NCI-H2171 treated with DMSO at 0.1 percent for 48 hours (cell line): ENCODE measurements around the gene CFAP43.

Experiments used
- DNase-seq: peaks from one replicate; lab custom pipeline; 2025; lab: John Stamatoyannopoulos, UW

The CFAP43 gene

DNA sequence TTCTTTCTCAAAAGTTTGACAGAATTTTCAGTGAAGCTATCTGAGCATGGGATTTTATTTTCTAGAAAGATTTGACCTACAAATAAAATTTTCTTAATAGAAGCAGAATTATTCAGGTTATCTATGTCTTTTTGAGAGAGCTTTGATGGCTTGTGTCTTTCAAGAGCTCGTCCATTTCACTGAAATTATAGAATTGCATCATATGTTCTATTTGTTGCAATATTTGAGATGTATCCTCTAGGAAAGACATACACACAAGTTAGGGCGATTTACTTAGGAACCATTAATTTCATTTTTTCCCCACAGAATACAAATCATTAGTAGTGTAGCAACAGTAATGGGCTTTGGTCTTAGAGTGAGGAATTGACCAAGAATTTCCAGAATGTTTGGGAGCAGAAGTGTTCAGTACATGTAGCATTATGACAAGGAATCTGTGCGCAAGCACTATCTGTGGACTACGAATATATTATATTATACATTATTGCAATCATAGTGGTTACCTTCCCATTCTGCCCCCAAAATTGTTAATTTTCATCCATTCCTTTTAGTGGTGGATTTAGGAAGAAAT, 133.7 kb downstream of the CFAP43 start:
- DNase-seq, result no peak

DNA sequence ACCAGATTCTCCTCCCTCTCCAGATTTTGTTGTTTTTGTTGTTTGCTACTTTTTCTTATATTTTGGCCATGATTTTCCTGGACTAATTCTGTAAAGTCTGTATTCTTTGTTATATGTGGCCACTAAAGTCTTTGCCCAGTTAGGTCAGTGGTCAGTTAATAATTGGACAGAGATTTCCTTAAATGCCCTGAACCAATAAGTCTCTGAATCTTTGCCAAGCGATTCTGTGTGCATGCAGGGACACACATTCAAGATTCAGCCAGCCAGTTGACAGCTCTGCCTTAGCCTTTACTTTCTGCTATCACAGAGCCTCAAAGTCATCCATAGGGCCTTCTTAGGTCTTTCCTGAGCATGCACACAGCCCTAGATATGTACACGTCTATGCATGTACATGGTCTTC, 135.5 kb downstream of the CFAP43 start:
- no peak for DNase-seq

GRCh38 chr10:104092749-104093148, 139.4 kb downstream of the CFAP43 start:
- DNase-seq, result no peak

GRCh38 chr10:104090611-104091010, 141.6 kb downstream of the CFAP43 start:
- DNase-seq, result no peak

- no peak for DNase-seq
Observed at GRCh38 chr10:104089621-104090020, 142.5 kb downstream of the CFAP43 start.

DNA sequence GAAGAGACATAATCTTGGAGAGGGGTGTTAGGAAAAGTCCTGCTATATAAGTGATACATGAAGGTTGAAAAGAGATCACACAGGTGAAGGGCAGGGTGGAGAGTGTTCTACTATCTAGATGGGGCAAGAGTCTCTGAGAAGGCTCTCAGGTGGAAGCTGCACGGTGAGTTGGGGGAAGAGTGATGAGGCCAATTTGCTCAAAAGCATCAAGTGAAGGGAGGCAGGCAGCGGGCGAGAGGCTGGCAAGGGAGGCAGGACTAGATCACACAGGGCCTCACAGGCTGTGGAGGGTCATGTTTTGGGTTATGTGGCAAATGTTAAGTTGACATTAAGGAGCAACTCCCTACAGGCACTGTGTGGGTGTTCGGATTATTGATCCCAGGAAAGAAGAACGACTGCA, 143.9 kb downstream of the CFAP43 start:
- no peak for DNase-seq

DNA sequence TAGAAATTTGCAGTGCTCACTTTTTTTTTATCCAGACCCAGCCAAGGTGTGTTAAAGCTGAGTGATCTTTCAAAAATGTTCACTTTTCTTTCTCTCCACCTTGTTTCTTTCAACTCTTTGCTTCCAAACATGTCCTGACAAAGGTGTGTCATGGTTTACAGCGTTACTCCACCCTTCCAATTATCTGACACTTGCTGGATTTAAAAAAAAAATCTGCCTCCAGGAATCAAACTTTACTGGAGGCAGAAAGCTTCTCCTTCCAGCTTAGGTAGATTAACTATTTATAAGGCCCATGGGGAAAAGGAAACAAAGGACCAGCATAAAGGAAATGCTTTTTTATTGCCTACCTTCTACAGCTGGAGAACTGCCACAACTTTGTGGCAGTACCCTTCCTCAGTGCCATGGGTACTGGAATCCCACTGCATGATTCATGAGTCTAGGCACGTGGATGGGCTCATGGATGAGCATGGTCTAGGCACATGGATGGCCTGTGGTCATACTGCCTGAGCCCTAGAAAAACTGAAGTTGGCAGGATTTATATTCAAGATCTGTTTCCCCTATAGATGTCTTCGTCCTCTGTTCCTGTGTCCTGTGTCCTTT, 146.3 kb downstream of the CFAP43 start, which contains the start of gene COL17A1:
TSS of gene COL17A1 (minus strand) at position 80 of the 600 bp plus-strand sequence. CDS start 5,207 bp downstream, outside the sequence.
- no peak for DNase-seq

DNA sequence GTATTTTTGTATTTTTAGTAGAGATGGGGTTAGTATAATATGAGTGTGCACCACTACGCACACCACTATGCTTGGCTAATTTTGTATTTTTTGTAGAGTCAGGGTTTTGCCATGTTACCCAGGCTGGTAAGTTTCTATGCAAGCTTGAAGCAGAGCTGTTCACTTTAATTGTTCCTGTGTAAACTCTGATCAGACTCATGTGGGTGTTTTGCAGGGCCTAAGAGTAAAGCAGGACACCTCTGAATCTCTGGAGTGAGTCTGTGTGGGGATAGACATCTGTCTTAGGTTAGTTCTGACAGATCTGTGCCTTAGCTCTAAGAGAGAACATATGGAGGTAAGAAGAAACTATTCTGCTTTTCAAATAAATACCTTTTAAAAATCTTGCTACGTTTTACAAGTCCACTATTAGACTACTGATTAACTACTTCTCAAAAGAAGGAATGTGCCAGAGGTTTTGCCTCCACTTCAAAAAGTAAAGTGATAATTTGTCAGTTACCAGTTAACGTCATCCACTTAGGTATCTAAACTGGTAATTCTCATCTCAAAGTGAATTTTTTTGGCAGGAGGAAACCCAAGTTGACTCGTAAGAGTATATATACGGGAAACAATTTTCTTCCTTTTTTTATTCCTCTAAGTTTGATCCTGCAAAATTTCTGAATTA, 147.6 kb downstream of the CFAP43 start:
- no peak for DNase-seq

GRCh38 chr10:104081998-104082397, 150.2 kb downstream of the CFAP43 start:
- DNase-seq, result no peak

DNA sequence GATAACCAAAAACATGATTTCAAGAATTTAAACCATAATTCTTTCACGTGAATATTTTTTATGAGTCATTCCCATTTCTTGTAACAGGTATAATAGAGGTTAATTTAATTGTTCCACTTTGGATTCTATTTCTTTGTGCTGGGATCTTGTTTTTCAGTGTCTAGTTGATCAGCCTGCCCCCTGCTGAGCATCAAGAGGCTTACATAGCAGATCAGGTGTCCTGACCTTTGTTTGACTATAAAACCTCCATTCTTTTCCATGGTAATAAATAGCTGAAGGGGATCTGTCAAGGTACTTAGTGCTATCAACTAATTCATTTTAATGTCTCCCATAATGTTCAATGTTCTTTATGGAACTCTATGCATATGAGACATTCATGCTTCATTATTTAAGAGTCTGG, 151.4 kb downstream of the CFAP43 start:
- peak; percentile 29 for DNase-seq
